HG02870 (cell line): ENCODE measurements around the gene RNF125.
"Not testable (repeated sequence)": the region's sequence is repeated elsewhere in the genome, so short reads cannot be mapped to it uniquely, and the experiment has no call there.

Experiments used
- ATAC-seq: cut with Tn5 transposase; IDR thresholded peaks from one replicate; pipeline ENCODE4 v1.9.1; 2021; ENCODE audit warnings: mild to moderate bottlenecking, moderate library complexity; ENCODE audit not compliant: unreplicated experiment

Gene RNF125

DNA sequence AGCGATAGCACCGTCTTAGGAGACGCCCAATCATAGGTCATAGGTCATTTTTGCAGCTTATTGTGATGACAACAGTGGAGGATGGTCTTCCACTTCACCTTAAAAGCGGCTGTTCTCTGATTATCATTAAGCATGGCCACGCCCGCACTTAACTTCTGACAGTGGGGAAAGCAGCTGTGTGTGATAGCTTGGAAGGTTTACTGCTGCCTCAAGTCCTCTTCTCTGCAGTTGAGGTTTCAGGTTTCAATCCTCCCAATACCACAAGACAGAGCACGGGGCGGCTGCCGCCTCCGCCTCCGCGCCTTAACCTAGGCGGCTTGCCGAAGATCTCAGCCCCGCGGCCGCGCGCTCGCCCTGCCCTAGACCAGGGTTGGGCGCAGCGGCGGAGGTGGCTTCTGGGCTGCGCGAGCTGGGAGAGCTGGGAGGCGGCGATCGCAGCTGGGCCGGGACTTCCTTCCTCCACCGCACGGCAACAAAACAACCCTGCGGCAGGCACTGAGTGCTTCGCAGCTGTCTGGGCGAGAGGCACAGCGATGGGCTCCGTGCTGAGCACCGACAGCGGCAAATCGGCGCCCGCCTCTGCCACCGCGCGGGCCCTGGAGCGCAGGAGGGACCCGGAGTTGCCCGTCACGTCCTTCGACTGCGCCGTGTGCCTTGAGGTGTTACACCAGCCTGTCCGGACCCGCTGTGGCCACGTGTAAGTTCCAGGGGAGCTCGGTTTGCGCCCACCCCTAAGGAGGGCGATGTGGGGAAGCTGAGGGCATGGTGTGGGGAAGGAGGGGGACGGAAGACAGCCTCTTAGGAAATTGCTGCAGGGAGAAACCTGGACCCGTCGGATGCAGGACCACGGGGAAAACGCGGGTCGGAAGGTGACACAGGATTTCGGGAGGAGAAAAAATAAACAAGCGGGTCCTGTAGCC is at the start of gene RNF125:
TSS of gene RNF125 (plus strand) at position 495 of the 920 bp plus-strand sequence. CDS start at position 534, 39 bp downstream.
- ATAC-seq = peak; percentile 92

DNA sequence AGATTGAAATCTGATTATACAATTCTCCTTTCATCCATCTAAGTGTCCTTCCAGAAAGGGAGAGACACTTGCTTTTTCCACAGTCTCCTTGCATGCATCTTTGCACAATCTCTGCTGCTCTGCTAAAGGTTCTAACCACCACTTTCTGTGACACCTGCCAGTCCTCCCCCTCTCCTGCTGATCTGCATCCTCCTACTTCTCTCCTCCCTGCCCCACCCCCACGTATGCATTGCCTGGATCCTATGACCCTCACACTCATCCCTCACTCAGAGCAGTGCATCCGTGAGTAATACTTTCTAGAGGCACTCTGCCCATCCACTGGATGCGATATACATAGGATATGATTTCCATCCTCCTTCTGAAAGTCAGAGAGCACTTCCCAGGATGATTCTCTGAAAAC is 48.0 kb upstream of the RNF125 start:
- ATAC-seq = no peak

DNA sequence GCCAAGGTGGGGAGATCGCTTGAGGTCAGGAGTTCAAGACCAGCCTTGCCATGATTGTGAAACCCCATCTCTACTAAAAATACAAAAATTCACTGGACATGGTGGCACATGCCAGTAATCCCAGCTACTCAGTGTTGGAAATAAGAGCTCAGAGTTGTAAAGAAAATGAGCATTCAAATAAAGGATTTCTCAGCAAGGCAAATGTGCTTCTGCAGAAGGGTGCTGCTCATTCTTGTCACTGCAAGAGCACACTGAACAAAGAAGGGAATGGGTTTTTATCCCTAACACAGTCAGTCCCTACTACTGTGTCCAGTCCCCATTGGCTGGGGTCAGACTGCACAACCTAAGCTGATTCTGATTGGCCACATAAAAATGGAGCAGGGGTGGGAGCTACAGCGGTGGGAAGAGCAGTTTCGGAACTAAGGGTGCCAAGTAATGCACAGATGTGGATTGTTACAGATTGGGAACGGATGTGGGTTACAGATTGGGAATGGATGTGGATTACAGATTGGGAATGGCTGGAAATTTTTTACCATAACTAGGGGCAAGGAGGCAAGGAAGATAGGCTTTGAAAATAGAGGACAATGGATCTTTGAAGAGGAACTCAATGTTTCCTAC is 44.6 kb upstream of the RNF125 start:
- ATAC-seq = no peak

DNA sequence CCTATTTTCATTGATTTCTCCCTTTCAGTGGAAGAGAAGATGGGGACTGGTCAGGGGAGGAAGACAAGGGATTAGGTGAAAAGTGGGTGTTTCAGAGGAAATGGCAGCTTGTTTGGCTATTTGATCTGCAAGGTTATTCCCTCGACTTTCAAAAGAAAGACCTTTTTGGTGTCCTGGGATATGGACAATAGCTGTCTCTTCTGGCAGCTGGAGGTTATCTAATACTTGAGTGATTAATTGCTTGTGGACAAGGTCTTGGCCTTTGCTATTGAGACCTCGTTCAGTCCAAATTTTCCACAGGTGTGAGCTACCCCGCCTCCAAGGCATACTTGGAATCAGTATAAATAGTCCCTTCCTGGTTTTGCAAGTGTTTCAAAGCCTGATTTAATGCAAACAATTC is 42.4 kb upstream of the RNF125 start:
- ATAC-seq = no peak

DNA sequence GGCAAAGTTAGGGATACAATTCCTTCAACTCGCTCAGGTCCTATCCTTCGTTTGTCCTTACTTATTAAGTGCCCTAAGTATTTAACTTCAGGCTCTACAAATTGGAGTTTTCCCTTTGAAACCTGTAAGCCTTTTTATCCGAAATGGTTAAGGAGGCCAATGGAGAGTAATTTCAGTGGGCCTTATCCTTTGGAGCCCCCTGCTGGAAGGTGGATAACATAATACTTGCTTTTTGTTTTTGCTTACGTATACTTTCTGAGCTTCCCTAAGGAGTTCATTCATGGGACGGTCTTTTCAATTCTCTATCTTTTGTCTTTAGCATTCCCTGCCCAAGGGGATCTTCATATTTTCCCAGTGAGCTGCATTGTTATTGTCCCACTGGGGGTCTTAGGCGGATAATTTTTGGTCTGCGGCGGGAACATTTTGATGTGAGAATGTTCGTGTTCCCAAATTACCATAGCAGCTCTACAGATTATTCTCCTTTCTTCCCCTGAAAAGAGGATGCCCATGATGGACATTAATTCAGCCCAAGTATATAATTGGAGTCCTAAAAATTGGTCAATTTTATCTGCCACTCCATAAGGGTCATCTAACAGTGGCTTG is 41.3 kb upstream of the RNF125 start:
- ATAC-seq = no peak

DNA sequence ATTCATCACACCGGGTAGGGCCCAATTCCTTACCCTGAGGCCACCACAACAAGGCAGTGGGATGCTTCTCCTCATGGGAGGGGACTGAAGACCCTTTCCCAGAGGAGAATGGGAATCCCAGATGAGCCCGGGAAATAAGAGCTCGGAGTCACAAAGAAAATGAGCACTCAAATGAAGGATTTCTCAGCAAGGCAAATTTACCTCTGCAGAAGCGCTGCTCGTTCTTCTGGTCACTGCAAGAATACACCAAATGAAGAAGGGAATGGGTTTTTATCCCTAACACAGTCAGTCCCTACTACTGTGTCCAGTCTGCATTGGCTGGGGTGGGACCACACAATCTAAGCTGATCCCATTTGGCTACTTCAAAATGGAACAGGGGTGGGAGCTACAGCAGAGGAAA is 40.0 kb upstream of the RNF125 start:
- ATAC-seq = no peak

DNA sequence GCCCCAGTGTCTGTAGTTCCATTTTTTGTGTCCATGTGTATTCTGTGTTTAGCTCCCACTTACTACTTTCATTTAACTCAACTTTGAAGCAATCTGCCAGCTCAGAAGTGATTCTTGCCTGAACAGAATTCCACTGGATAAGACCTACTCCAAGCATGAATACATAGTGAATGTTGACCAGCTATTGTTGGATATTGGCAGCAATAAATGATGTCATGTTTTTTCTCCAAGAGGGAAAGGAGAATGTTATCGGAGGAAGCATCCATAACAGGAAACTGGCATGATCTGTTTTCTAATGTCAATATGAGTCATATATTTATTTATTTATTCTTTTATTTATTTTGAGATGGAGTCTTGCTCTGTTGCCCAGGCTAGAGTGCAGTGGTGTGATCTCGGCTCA is 38.9 kb upstream of the RNF125 start:
- ATAC-seq = no peak

DNA sequence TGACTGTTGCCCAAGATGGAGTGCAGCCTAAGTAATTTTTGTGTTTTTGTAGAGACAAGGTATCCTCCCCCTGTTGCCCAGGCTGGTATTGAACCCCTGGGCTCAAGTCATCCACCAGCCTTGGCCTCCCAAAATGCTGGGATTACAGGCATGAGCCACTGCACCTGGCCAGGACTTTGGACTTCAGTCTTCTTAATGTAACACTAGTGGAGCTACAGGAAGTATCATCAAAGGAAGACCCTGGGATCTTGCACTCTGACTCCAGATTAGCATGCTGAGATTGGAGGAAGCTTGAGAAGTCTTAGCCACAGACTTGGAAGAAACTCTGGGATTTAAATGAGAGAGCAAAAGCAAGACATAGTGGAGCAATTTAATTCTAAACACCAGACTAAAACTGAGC is 37.8 kb upstream of the RNF125 start:
- no peak for ATAC-seq

DNA sequence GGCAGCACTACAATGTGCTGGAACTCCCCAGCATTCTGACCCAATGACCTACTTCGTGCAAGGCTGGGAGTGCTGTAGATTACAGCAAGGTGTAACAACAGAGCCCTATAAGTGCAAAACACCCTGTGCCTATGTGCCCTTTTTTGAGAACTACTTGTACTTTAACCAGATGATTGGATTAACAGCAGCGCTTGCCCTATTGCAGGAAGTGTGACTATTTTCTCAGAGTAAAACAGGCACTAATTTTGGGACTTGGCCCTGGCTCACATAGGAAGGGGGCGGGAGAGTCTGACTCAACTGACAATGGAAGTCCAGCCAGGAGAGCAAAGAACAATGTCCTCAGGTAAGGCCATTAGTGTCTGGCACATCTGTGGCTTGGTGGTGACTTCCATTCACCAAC is 35.6 kb upstream of the RNF125 start:
- no peak for ATAC-seq

DNA sequence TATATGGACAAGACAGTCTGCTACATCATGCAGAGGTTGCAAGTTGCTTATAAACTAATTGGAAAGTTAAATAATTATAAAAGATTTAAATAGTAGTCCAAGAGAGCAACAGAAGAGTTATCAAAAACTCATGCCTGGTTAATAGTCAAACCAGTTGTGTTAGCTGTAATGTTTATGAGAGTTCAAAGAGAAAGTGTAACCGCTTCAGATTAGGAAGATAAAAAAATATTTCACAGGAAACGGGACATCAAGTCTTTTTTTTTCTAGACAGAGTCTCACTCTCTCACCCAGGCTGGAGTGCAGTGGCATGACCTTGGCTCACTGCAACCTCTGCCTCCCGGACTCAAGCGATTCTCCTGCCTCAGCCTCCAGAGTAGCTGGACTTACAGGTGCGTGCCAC is 34.6 kb upstream of the RNF125 start:
- ATAC-seq = no peak

DNA sequence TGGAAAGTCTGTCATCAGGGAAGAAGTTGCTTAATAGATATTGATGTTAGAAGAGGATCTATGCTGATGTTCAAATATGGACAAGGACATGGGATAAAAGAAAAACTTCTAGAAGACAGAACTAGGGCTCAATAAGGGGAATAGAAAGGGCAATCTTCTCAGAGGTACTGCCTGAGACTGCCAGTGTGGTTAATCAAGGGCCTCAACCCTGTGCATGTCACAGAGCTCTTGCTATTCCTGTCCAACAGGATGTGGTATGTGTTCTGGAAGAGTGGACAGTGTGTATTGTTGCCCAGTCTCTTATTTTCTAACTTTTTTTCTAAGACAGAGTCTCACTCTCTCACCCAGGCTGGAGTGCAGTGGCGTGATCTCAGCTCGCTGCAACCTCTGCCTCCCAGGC is 27.8 kb upstream of the RNF125 start:
- ATAC-seq = peak; percentile 100

DNA sequence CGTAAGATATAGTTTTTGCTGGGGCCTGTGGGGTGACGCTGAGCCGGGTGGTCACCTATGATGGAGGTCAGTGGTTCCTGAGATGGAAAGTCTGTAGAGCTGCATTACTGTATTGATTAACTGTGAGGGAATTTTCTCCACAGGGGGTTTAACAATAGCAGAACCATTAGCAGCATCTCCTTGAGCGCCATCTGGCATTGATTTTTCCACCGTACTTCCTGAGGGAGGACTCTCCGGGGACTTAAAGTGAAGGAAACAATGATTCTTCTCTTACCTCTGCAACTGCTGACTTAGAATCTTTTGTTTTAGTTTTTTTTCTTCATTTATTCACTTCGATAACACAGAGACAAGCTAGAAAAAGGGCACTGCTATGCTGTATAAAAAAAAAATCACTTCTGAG is 22.6 kb upstream of the RNF125 start:
- no peak for ATAC-seq

DNA sequence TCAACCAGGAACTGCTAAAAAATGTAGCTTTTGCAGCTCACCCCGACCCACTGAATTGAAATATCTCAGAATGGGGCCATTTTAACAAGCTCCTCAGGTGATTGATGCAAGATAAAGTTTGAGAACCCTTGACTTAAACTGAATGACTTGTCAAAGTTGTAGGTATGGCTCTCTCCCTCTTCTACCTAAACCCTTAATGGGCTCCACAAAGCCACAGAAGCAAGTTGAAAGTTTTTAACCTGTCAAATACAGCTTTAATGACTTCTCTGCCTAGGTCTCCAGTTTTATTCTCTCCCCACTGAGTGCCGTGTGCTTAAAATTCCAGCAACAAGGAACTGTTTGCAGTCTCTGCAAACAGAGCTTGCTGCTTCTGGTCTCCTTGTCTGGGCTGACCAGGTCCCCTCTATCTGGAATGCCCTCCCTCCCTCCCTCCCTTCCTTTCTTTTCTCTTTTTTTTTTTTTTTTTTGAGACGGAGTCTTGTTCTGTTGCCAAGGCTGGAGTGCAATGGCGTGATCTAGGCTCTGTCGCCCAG is 19.7 kb upstream of the RNF125 start:
- ATAC-seq = no peak

DNA sequence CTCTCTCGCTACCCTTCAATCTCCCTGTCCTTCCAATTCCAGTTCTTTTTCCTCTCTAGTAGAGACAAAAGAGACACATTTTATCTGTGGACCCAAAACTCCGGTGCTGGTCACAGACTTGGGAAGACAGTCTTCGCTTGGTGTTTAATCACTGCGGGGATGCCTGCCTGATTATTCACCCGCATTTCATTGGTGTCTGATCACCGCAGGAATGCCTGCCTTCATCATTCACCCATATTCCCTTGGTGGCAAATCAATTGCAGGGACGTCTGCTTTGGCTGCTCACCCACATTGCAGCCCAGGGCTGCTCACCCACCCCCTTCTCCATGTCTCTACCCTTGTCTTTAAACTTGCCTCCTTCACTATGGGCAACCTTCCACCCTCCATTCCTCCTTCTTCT is 17.5 kb upstream of the RNF125 start:
- ATAC-seq = not testable (repeated sequence)

DNA sequence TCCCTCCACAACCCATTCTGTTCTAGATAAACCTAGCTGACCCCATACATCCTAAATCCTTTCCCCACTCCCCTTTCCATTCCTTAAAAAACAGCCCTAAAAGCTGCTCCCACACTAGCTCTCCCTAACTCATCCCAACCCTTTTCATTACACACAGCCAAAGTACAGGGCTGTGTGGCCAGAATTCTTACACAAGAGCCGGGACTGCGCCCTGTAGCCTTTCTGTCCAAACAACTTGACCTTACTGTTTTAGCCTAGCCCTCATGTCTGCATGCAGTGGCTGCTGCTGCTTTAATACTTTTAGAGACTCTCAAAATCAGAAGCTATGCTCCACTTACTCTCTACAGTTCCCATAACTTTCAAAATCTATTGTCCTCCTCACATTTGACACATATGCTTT is 14.8 kb upstream of the RNF125 start:
- ATAC-seq = not testable (repeated sequence)

DNA sequence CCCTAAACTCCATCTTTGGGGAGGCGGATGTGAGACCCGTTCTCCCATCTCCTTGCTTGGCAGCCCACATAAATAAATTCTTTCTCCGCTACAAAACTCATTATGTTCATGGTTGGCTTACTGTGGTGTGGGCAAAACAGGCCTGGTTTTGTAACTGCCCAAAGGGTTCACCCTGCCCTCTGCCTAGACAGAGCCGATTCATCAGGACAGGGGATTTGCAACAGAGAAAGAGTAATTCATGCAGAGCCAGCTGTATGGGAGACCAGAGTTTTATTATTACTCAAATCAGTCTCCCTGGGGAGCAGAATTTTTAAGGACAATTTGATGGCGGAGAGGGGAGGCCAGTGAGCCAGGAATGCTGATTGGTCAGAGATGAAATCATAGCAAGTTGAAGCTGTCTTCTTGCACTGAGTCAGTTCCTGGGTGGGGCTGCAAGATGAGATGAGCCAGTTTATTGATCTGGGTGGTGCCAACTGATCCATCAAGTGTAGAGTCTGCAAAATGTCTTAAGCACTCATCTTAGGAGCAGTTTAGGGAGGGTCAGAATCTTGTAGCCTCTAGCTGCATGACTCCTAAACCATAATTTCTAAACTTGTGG is 8.4 kb upstream of the RNF125 start:
- ATAC-seq = no peak

DNA sequence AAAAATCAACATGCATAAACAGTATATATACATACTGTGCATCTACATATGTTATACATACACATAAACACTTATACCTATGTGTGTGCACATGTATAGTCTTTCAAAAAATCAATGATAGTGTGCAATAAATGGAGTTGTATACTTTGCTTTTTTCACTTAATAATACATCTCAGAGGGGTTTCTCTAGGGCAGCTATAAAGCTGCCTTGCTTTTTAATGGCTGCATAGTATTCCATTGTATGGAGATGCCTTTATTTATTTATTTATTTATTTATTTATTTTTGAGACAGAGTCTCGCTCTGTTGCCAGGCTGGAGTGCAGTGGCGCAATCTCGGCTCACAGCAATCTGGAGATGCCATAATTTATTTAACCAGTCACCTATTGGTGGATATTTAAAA is 7.4 kb upstream of the RNF125 start:
- ATAC-seq = no peak

DNA sequence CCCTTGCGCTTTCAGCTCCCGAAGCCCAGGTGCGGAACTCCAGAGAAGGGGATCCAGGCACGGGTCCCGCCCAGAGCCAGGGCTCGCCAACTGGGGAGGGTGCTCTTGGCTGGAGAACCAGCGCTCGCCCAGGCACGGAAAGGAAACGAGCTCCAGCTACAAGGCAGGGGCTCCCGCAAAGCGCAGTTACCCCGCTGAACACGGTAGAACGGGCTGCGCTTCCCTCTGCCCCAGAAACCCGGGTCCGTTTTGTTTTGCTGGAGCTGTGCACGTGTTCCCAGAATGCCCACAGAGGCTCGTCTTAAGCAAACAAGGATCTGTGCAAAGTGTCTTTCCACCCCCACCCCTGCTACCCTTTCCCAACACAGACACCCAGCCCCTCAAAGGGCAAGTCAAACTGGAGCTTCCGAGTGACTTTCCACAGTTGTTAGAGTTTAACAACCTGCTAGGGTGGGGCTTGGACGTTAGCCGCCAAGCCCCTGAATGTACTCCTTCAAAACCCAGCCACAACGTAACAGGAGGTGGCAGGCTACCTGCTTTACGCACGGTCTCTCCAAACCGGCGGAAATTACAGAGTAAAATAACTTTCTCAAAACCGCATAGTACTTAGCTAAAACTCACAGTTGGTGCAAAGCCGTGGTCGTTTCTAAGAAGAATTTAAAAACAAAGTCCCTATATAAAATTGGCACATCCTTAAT is 775 bp downstream of the RNF125 start:
- no peak for ATAC-seq

DNA sequence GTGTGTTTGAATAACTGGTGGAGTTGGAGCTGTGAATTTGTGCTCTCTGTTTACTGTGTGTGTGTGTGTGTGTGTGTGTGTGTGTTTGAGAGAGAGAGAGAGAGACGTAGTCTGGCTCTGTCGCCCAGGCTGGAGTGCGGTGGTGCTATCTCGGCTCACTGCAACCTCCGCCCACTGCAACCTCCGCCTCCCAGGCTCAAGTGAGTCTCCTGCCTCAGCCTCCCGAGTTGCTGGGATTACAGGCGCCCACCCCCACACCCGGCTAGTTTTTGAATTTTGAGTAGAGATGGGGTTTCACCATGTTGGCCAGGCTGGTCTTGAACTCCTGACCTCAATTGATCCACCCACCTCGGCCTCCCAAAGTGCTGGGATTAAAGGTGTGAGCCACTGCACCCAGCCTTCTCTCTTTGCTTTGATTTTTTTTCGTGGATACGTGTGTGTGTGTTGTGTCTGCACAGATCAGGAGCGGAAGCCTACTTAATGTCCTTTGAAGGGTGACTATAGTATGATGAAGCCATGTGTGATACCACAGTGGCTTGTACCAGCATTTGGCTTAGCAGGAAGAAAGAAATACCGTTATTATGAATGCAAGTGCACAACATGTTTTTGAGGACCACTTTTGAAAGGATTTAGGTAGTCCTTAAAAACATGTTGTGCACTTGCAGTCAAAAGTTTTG is 1.5 kb downstream of the RNF125 start:
- not testable (repeated sequence) for ATAC-seq
